Measurements from ENCODE around the gene EHD1. TPM values are rescaled to one million over a fixed set of nuclear protein-coding genes. Genes with fewer than 3 reads are reported as not detected.

EHD1 gene
- total RNA-seq, 2 experiments from 2014 or later = 101 to 153 TPM

- Histone ChIP-seq H3K79me2 (ENCODE audit: insufficient read depth, low read depth, low read length) (no peaks in the 10 kb centered on the region), H3K4me3 (ENCODE audit: low read depth, low read length, poor library complexity, severe bottlenecking) (no peak overlapping the region), H3K4me1 (ENCODE audit: insufficient read depth, low read length, poor library complexity, severe bottlenecking) (peaks cover 4% of the 10 kb centered on the region), H3K27ac (ENCODE audit: low read depth, low read length, poor library complexity, severe bottlenecking) (no peak overlapping the region), H3K4me2 (ENCODE audit: low read length) (no peak overlapping the region), H4K20me1 (ENCODE audit: insufficient read depth, low read length) (no peaks in the 10 kb centered on the region), H2AFZ (ENCODE audit: low read length) (no peak overlapping the region), H3K9me2 (ENCODE audit: insufficient read depth, low read length) (no peaks in the 10 kb centered on the region), H3K36me3 (ENCODE audit: insufficient read depth, low read length) (no peaks in the 10 kb centered on the region), H3K9me3 (ENCODE audit: low read length) (no peaks in the 10 kb centered on the region)
- TF ChIP-seq EZH2phosphoT487 (IDR thresholded peaks at IDR 0.05; ENCODE audit: borderline replicate concordance, low read depth, low read length) (no peak), CTCF (conservative IDR thresholded peaks at IDR 0.05; ENCODE audit: low read length) (no peak)
- ChIA-PET CTCF (ENCODE audit: unreplicated experiment) (no interaction called here), POLR2A (no interaction called here)
- DNase-seq (ENCODE audit: low spot score) = no peak
- intact Hi-C loops (cut with micrococcal nuclease; ENCODE audit: unreplicated experiment) = no loop called here
- BruUV-seq (replicated peaks) = no TSS peak
Measured at GRCh38 chr11:64832467-64833197, 45.8 kb downstream of the EHD1 start.

- H3K27ac ChIP-seq (ENCODE audit: low read depth, low read length, poor library complexity, severe bottlenecking) = no peak overlapping the region
- ChIA-PET POLR2A (no interaction called here), CTCF (ENCODE audit: unreplicated experiment) (no interaction called here)
- H3K79me2 ChIP-seq (ENCODE audit: insufficient read depth, low read depth, low read length) = no peaks in the 10 kb centered on the region
- H3K36me3 ChIP-seq (ENCODE audit: insufficient read depth, low read length) = no peaks in the 10 kb centered on the region
- intact Hi-C loops (cut with micrococcal nuclease; ENCODE audit: unreplicated experiment) = no loop called here
- H3K4me1 ChIP-seq (ENCODE audit: insufficient read depth, low read length, poor library complexity, severe bottlenecking) = peaks cover 4% of the 10 kb centered on the region
- H3K9me3 ChIP-seq (ENCODE audit: low read length) = no peaks in the 10 kb centered on the region
- no peaks in the 10 kb centered on the region for H4K20me1 ChIP-seq (ENCODE audit: insufficient read depth, low read length)
- no peak for DNase-seq (ENCODE audit: low spot score)
- no peak overlapping the region for H3K4me2 ChIP-seq (ENCODE audit: low read length)
- BruUV-seq (replicated peaks) = no TSS peak
- H3K4me3 ChIP-seq (ENCODE audit: low read depth, low read length, poor library complexity, severe bottlenecking) = no peak overlapping the region
- TF ChIP-seq EZH2phosphoT487 (IDR thresholded peaks at IDR 0.05; ENCODE audit: borderline replicate concordance, low read depth, low read length) (no peak), CTCF (conservative IDR thresholded peaks at IDR 0.05; ENCODE audit: low read length) (no peak)
- no peaks in the 10 kb centered on the region for H3K9me2 ChIP-seq (ENCODE audit: insufficient read depth, low read length)
- H2AFZ ChIP-seq (ENCODE audit: low read length) = no peak overlapping the region
Measured at GRCh38 chr11:64831411-64831891, 47.0 kb downstream of the EHD1 start.

- DNase-seq (ENCODE audit: low spot score) = no peak
- Histone ChIP-seq H4K20me1 (ENCODE audit: insufficient read depth, low read length) (no peaks in the 10 kb centered on the region), H3K9me3 (ENCODE audit: low read length) (no peaks in the 10 kb centered on the region), H3K9me2 (ENCODE audit: insufficient read depth, low read length) (no peaks in the 10 kb centered on the region), H3K27ac (ENCODE audit: low read depth, low read length, poor library complexity, severe bottlenecking) (no peak overlapping the region), H3K36me3 (ENCODE audit: insufficient read depth, low read length) (no peaks in the 10 kb centered on the region), H3K4me1 (ENCODE audit: insufficient read depth, low read length, poor library complexity, severe bottlenecking) (peaks cover 4% of the 10 kb centered on the region), H3K4me3 (ENCODE audit: low read depth, low read length, poor library complexity, severe bottlenecking) (no peak overlapping the region), H3K4me2 (ENCODE audit: low read length) (no peak overlapping the region), H3K79me2 (ENCODE audit: insufficient read depth, low read depth, low read length) (no peaks in the 10 kb centered on the region), H2AFZ (ENCODE audit: low read length) (no peak overlapping the region)
- CTCF ChIA-PET (ENCODE audit: unreplicated experiment) = no interaction called here
- TF ChIP-seq CTCF (conservative IDR thresholded peaks at IDR 0.05; ENCODE audit: low read length) = no peak
- no peak for TF ChIP-seq EZH2phosphoT487 (IDR thresholded peaks at IDR 0.05; ENCODE audit: borderline replicate concordance, low read depth, low read length)
- intact Hi-C loops (cut with micrococcal nuclease; ENCODE audit: unreplicated experiment) = no loop called here
- no TSS peak for BruUV-seq (replicated peaks)
- POLR2A ChIA-PET = interaction anchor here (0.6 kb wide), 1 partner anchor 140 kb away, joined by 3 read pairs; no protein-coding TSS in a partner anchor
Measured at GRCh38 chr11:64829536-64830251, 48.7 kb downstream of the EHD1 start.

Data from OCI-LY7 (cell line).